ENCODE measurements around the gene QRSL1.

QRSL1 gene

DNA sequence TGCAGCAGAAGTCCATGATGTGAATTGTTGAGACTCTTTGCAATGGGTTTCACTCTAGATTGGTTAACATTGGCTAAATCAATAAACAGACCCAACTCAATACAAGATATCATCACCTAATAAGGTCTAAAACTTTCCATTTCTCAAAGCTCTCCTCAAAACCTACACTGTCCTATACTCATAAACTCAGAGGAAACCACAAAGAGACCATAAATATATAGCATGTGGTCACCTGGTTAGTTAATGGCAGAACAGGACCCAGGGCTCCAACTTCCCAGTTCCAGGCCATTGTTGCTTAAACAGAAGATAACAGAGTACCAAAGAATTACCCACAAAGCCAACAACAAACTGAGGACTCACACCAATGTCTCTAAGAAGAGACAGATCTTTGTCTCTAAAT, 12.1 kb upstream of the QRSL1 start:
- no peak overlapping the region for H3K27ac ChIP-seq
- TF ChIP-seq, protein P1, sequence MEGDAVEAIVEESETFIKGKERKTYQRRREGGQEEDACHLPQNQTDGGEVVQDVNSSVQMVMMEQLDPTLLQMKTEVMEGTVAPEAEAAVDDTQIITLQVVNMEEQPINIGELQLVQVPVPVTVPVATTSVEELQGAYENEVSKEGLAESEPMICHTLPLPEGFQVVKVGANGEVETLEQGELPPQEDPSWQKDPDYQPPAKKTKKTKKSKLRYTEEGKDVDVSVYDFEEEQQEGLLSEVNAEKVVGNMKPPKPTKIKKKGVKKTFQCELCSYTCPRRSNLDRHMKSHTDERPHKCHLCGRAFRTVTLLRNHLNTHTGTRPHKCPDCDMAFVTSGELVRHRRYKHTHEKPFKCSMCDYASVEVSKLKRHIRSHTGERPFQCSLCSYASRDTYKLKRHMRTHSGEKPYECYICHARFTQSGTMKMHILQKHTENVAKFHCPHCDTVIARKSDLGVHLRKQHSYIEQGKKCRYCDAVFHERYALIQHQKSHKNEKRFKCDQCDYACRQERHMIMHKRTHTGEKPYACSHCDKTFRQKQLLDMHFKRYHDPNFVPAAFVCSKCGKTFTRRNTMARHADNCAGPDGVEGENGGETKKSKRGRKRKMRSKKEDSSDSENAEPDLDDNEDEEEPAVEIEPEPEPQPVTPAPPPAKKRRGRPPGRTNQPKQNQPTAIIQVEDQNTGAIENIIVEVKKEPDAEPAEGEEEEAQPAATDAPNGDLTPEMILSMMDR (IDR thresholded peaks at IDR 0.05): no peak
- TF ChIP-seq ZFX (IDR thresholded peaks at IDR 0.05; ENCODE audit: borderline replicate concordance): no peak

DNA sequence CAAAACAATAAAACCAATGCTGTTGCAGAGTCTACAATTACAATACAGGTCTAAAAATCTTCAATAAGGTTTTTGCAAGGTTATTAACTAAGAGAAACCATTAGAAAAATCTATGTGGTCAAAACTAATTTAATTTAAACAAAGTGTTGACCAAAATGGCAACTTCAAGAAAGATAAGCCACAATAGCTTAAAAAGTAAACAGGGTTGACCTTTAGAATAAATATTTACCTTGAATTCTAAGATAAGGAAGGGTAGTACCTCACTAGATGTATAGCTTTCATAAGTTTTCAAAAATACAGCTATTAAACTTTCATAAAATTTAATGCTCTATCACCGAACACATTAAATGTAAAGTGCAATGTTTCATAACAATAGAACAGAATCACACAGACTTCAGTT, 11.5 kb upstream of the QRSL1 start:
- TF ChIP-seq, protein P1 (IDR thresholded peaks at IDR 0.05): no peak
- no peak for TF ChIP-seq ZFX (IDR thresholded peaks at IDR 0.05; ENCODE audit: borderline replicate concordance)
- H3K27ac ChIP-seq: no peak overlapping the region

DNA sequence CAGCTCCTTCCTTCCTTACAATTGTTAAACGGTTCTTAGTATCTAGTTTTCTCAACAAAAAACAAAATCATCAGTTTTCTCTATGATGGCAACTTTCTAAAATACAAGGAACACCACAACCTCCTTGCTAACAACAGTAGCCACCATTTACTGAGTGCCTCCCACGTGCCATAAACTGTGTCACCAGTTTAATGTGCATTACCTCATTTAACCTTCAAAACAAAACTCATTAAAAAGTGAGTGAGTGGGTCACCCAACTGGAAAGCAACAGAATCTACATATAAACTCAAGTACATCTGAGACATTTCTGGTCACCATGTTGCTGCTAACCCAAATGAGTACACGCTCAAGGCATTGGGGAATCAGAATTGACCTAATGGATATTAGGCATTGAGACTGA, 11.1 kb upstream of the QRSL1 start:
- TF ChIP-seq, protein P1 (IDR thresholded peaks at IDR 0.05): no peak
- TF ChIP-seq ZFX (IDR thresholded peaks at IDR 0.05; ENCODE audit: borderline replicate concordance): no peak
- H3K27ac ChIP-seq: no peak overlapping the region

DNA sequence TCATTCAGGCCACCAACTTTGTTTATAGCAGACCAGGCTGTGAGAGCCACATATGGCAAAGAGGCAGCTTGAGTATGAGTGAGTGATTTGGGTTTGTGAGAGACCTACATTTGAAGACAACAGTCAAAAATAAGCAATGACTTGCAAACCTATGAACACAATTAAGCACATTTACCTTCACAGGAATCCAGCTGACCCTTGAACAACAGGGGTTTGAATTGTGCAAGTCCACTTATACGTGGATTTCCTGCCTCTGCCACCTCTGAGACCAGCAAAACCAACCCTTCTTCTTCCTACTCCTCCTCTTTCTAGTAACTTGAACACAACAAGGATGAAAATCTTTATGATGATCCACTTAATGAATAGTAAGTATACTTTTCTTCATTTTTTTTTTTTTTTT, 10.2 kb upstream of the QRSL1 start:
- H3K27ac ChIP-seq: no peak overlapping the region

DNA sequence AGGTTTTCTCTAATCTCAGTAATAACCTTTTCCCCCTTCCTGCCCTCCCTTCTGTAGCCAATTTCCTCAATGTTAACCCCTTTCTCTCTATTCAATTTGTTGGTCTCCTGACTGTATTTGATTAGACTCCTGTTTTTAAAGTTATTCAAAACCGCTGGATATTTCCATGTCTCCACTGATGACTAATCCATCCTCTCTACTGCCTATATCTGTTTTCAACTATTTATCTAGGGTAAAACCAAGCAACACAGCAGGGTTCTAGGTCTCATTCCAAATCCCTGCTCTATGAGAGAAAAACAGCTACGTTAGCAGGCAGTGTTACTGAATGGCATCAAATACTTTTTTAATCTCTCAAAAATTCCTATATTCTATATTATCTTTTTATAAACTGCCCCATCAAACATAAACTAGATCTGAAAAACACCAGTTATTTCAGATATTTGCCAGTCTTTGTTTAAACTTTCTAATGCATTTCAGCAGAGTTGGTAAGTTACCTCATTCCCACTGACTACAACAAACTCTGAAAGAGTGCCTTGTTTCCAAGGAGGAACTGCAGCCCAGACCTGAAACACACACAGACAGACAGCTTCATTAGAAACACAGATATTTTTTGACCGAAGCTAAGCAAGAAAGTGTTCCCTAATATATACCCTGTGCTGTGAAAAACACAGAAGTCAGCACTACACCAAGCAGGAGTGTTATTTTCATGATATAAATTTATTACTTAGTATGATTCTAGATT, 8.3 kb upstream of the QRSL1 start:
- TF ChIP-seq, protein P1 (IDR thresholded peaks at IDR 0.05): no peak
- no peak for TF ChIP-seq ZFX (IDR thresholded peaks at IDR 0.05; ENCODE audit: borderline replicate concordance)
- no peak overlapping the region for H3K27ac ChIP-seq

More for the DNA sequence above, 10.2 kb upstream of the QRSL1 start:
- TF ChIP-seq, protein P1 (IDR thresholded peaks at IDR 0.05): no peak
- no peak for TF ChIP-seq ZFX (IDR thresholded peaks at IDR 0.05; ENCODE audit: borderline replicate concordance)

DNA sequence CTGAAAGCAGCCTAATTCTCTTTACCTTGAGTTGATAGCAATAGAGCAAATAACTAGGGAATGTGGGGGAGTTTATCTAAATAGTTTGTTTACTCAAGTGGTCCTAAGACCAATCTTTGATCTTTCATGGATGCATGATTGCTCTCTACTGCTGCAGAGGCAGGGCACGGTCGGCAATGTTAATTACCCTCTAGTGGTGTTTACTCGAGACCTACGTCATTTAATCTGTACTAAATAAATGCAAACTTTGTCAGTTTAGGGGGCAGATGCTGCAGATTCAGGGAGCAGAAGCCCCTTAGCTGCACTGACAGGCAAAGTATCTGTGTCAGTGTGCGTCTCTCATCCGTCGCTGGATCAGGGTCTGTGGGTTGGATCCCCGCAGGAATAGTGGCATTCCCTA, 7.0 kb upstream of the QRSL1 start:
- no peak for TF ChIP-seq ZFX (IDR thresholded peaks at IDR 0.05; ENCODE audit: borderline replicate concordance)
- TF ChIP-seq, protein P1 (IDR thresholded peaks at IDR 0.05): no peak
- H3K27ac ChIP-seq: no peak overlapping the region

DNA sequence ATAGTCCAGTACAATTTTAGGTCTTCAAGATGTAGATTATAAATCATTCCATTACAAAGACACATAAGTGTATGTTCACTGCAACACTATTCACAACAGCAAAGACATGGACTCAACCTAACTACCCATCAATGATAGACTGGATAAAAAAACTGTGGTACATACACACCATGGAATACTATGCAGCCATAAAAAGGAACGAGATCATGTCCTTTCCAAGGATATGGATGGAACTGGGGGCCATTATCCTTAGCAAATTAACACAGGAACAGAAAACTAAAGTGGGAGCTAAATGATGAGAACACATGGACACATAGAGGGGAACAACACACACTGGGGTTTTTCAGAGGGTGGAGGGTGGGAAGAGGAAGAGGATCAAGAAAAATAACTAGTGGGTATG, 6.3 kb upstream of the QRSL1 start:
- TF ChIP-seq ZFX (IDR thresholded peaks at IDR 0.05; ENCODE audit: borderline replicate concordance): no peak
- TF ChIP-seq, protein P1 (IDR thresholded peaks at IDR 0.05): no peak
- no peak overlapping the region for H3K27ac ChIP-seq
